ENCODE results near the gene PRDX6.
A peak's percentile ranks its signal among the peaks of the same experiment; 100 is the strongest.
"Not testable (repeated sequence)": the region's sequence is repeated elsewhere in the genome, so short reads cannot be mapped to it uniquely, and the experiment has no call there.

The PRDX6 gene

GRCh38 chr1:173467426-173467825 lies 9.7 kb upstream of the PRDX6 start:
- no peak for DNase-seq (ENCODE audit: low read depth in 2 of 3, low spot score in 2 of 3)

GRCh38 chr1:173469656-173470055 lies 7.5 kb upstream of the PRDX6 start:
- DNase-seq (ENCODE audit: low read depth in 2 of 3, low spot score in 2 of 3): no peak

GRCh38 chr1:173470608-173471007 lies 6.5 kb upstream of the PRDX6 start:
- no peak for DNase-seq (ENCODE audit: low read depth in 2 of 3, low spot score in 2 of 3)

GRCh38 chr1:173473599-173474011 lies 3.5 kb upstream of the PRDX6 start:
- no peak for DNase-seq (ENCODE audit: low read depth in 2 of 3, low spot score in 2 of 3)

- no peak for DNase-seq (ENCODE audit: low read depth in 2 of 3, low spot score in 2 of 3)
These were observed 2.9 kb upstream of the PRDX6 start for GRCh38 chr1:173474097-173474779.

- DNase-seq (ENCODE audit: low read depth in 2 of 3, low spot score in 2 of 3): not testable (repeated sequence)
These were observed 2.2 kb upstream of the PRDX6 start for GRCh38 chr1:173474780-173475421.

- no peak for DNase-seq (ENCODE audit: low read depth in 2 of 3, low spot score in 2 of 3)
These were observed 1.5 kb upstream of the PRDX6 start for GRCh38 chr1:173475564-173476196.

- DNase-seq (ENCODE audit: low read depth in 2 of 3, low spot score in 2 of 3): no peak
These were observed 904 bp upstream of the PRDX6 start for GRCh38 chr1:173476197-173476664.

GRCh38 chr1:173476665-173477285 lies 360 bp upstream of the PRDX6 start:
- DNase-seq (ENCODE audit: low read depth in 2 of 3, low spot score in 2 of 3): peak; percentile 26 to 72 (median 58)

GRCh38 chr1:173478094-173478674 lies 1.0 kb downstream of the PRDX6 start:
- no peak for DNase-seq (ENCODE audit: low read depth in 2 of 3, low spot score in 2 of 3)

- DNase-seq (ENCODE audit: low read depth in 2 of 3, low spot score in 2 of 3): no peak
These were observed 2.5 kb downstream of the PRDX6 start for GRCh38 chr1:173479649-173480048.

GRCh38 chr1:173481195-173481772 lies 4.1 kb downstream of the PRDX6 start:
- DNase-seq (ENCODE audit: low read depth in 2 of 3, low spot score in 2 of 3): no peak

- DNase-seq (ENCODE audit: low read depth in 2 of 3, low spot score in 2 of 3): no peak
These were observed 5.5 kb downstream of the PRDX6 start for GRCh38 chr1:173482683-173483082.

- no peak for DNase-seq (ENCODE audit: low read depth in 2 of 3, low spot score in 2 of 3)
These were observed 7.1 kb downstream of the PRDX6 start for GRCh38 chr1:173484276-173484675.

GRCh38 chr1:173485401-173485800 lies 8.3 kb downstream of the PRDX6 start:
- no peak for DNase-seq (ENCODE audit: low read depth in 2 of 3, low spot score in 2 of 3)

GRCh38 chr1:173488001-173488400 lies 10.9 kb downstream of the PRDX6 start:
- no peak for DNase-seq (ENCODE audit: low read depth in 2 of 3, low spot score in 2 of 3)

- DNase-seq (ENCODE audit: low read depth in 2 of 3, low spot score in 2 of 3): no peak
These were observed 12.0 kb downstream of the PRDX6 start for GRCh38 chr1:173489149-173489600.

- no peak for DNase-seq (ENCODE audit: low read depth in 2 of 3, low spot score in 2 of 3)
These were observed 12.8 kb downstream of the PRDX6 start for GRCh38 chr1:173489929-173490328.

GRCh38 chr1:173491508-173491907 lies 14.4 kb downstream of the PRDX6 start:
- no peak for DNase-seq (ENCODE audit: low read depth in 2 of 3, low spot score in 2 of 3)

GRCh38 chr1:173493125-173493524 lies 16.0 kb downstream of the PRDX6 start:
- not testable (repeated sequence) for DNase-seq (ENCODE audit: low read depth in 2 of 3, low spot score in 2 of 3)

Measured in activated CD8-positive, alpha-beta memory T cell treated with anti-CD3 and anti-CD28 coated beads for 48 hours (primary cell).